Muscle layer of duodenum (tissue), 2 donors: ENCODE measurements around the gene SKI.
"Not testable (repeated sequence)": the region's sequence is repeated elsewhere in the genome, so short reads cannot be mapped to it uniquely, and the experiment has no call there.

Experiments
- H3K27ac ChIP-seq: one replicate; pipeline ENCODE4 v1.7.0; 2013; ENCODE audit warnings: mild to moderate bottlenecking, low read length
- H3K27me3 ChIP-seq: one replicate; pipeline ENCODE4 v1.7.0; 2013; ENCODE audit warnings: low read depth, mild to moderate bottlenecking, control low read depth, low read length
- H3K36me3 ChIP-seq, 2 donors: one replicate each; pipeline ENCODE4 v1.7.0; 2013; ENCODE audit warnings: low read length in 2 of 2, control low read depth in 1 of 2, mild to moderate bottlenecking in 1 of 2; ENCODE audit not compliant: insufficient read depth in 2 of 2, control insufficient read depth in 1 of 2
- H3K4me1 ChIP-seq, 2 donors: one replicate each; pipeline ENCODE4 v1.7.0; 2013; ENCODE audit warnings: low read length in 2 of 2, mild to moderate bottlenecking in 2 of 2, control low read depth in 1 of 2, moderate library complexity in 1 of 2; ENCODE audit not compliant: insufficient read depth in 2 of 2, control insufficient read depth in 1 of 2
- H3K4me3 ChIP-seq, 2 donors: one replicate each; pipeline ENCODE4 v1.7.0; 2013; ENCODE audit warnings: low read length in 2 of 2, low read depth in 1 of 2, mild to moderate bottlenecking in 1 of 2
- H3K9me3 ChIP-seq, 2 donors: one replicate each; pipeline ENCODE4 v1.7.0; 2013; ENCODE audit warnings: low read length in 2 of 2, control low read depth in 1 of 2, mild to moderate bottlenecking in 1 of 2; ENCODE audit not compliant: control insufficient read depth in 1 of 2
- donor health status: healthy.

SKI gene

GRCh38 chr1:2296211-2296610 lies 68.1 kb downstream of the SKI start:
- peaks cover 15 to 77% of the 10 kb centered on the region in 2 donors for H3K4me1 ChIP-seq
- not testable (repeated sequence) for H3K27ac ChIP-seq

GRCh38 chr1:2296614-2297013 lies 68.5 kb downstream of the SKI start:
- Histone ChIP-seq H3K4me3 (no peak overlapping the region), H3K9me3 (no peaks in the 10 kb centered on the region), H3K4me1 (peaks cover 15 to 77% of the 10 kb centered on the region in 2 donors), H3K27me3 (no peaks in the 10 kb centered on the region), H3K36me3 (no peaks in the 10 kb centered on the region), H3K27ac (no peak overlapping the region)

More at GRCh38 chr1:2296211-2296610, 68.1 kb downstream of the SKI start:
- not testable (repeated sequence) for H3K27me3 ChIP-seq, H3K36me3 ChIP-seq, H3K4me3 ChIP-seq, H3K9me3 ChIP-seq

GRCh38 chr1:2297246-2298011 lies 69.3 kb downstream of the SKI start:
- H3K9me3 ChIP-seq, result no peaks in the 10 kb centered on the region
- H3K36me3 ChIP-seq, result no peaks in the 10 kb centered on the region
- peaks cover 15 to 76% of the 10 kb centered on the region in 2 donors for H3K4me1 ChIP-seq
- no peak overlapping the region for H3K4me3 ChIP-seq
- no peaks in the 10 kb centered on the region for H3K27me3 ChIP-seq
- no peak overlapping the region for H3K27ac ChIP-seq

- Histone ChIP-seq H3K4me3 (no peak overlapping the region), H3K4me1 (peaks cover 15 to 65% of the 10 kb centered on the region in 2 donors), H3K36me3 (peaks cover 0 to 8% of the 10 kb centered on the region in 2 donors), H3K27me3 (no peaks in the 10 kb centered on the region), H3K27ac (no peak overlapping the region), H3K9me3 (no peaks in the 10 kb centered on the region)
These were observed 70.6 kb downstream of the SKI start for GRCh38 chr1:2298685-2299084.

GRCh38 chr1:2299131-2299627 lies 71.1 kb downstream of the SKI start:
- H3K27ac ChIP-seq, result no peak overlapping the region
- no peaks in the 10 kb centered on the region for H3K27me3 ChIP-seq
- H3K36me3 ChIP-seq, result peaks cover 3 to 11% of the 10 kb centered on the region in 2 donors
- peaks cover 12 to 65% of the 10 kb centered on the region in 2 donors for H3K4me1 ChIP-seq
- H3K9me3 ChIP-seq, result no peaks in the 10 kb centered on the region
- H3K4me3 ChIP-seq, result no peak overlapping the region

GRCh38 chr1:2300004-2300771 lies 72.1 kb downstream of the SKI start:
- Histone ChIP-seq H3K27ac (peak overlapping the region; percentile 39), H3K9me3 (no peaks in the 10 kb centered on the region), H3K4me3 (peak overlapping the region in 1 of 2 donors; percentile 7), H3K36me3 (peaks cover 12 to 21% of the 10 kb centered on the region in 2 donors), H3K4me1 (peaks cover 10 to 65% of the 10 kb centered on the region in 2 donors), H3K27me3 (no peaks in the 10 kb centered on the region)

GRCh38 chr1:2300851-2301606 lies 72.9 kb downstream of the SKI start:
- H3K27me3 ChIP-seq, result no peaks in the 10 kb centered on the region
- H3K4me3 ChIP-seq, result peak overlapping the region in 1 of 2 donors; percentile 7
- peak overlapping the region; percentile 39 for H3K27ac ChIP-seq
- peaks cover 12 to 25% of the 10 kb centered on the region in 2 donors for H3K36me3 ChIP-seq
- H3K9me3 ChIP-seq, result no peaks in the 10 kb centered on the region
- H3K4me1 ChIP-seq, result peaks cover 10 to 68% of the 10 kb centered on the region in 2 donors

GRCh38 chr1:2301607-2302291 lies 73.6 kb downstream of the SKI start:
- H3K9me3 ChIP-seq, result no peaks in the 10 kb centered on the region
- H3K27me3 ChIP-seq, result no peaks in the 10 kb centered on the region
- peaks cover 12 to 32% of the 10 kb centered on the region in 2 donors for H3K36me3 ChIP-seq
- peak overlapping the region; percentile 16 for H3K27ac ChIP-seq
- no peak overlapping the region for H3K4me3 ChIP-seq
- peaks cover 10 to 68% of the 10 kb centered on the region in 2 donors for H3K4me1 ChIP-seq

GRCh38 chr1:2302292-2302925 lies 74.3 kb downstream of the SKI start:
- H3K4me1 ChIP-seq, result peaks cover 10 to 68% of the 10 kb centered on the region in 2 donors
- H3K27me3 ChIP-seq, result no peaks in the 10 kb centered on the region
- H3K9me3 ChIP-seq, result no peaks in the 10 kb centered on the region
- H3K27ac ChIP-seq, result no peak overlapping the region
- H3K4me3 ChIP-seq, result no peak overlapping the region
- peaks cover 14 to 39% of the 10 kb centered on the region in 2 donors for H3K36me3 ChIP-seq

GRCh38 chr1:2303016-2303775 lies 75.1 kb downstream of the SKI start:
- no peaks in the 10 kb centered on the region for H3K27me3 ChIP-seq
- H3K9me3 ChIP-seq, result no peaks in the 10 kb centered on the region
- no peak overlapping the region for H3K4me3 ChIP-seq
- peaks cover 10 to 64% of the 10 kb centered on the region in 2 donors for H3K4me1 ChIP-seq
- H3K36me3 ChIP-seq, result peaks cover 22 to 47% of the 10 kb centered on the region in 2 donors
- no peak overlapping the region for H3K27ac ChIP-seq
